Measurements from ENCODE around the gene RPL23. TPM values are rescaled to one million over a fixed set of nuclear protein-coding genes. Genes with fewer than 3 reads are reported as not detected.

Gene RPL23
- total RNA-seq, 5 donors from 2014 or later (not counting 1 experiment from before 2014, with no cell fraction given), result 1,638 to 2,124 (median 1,743) TPM

DNA sequence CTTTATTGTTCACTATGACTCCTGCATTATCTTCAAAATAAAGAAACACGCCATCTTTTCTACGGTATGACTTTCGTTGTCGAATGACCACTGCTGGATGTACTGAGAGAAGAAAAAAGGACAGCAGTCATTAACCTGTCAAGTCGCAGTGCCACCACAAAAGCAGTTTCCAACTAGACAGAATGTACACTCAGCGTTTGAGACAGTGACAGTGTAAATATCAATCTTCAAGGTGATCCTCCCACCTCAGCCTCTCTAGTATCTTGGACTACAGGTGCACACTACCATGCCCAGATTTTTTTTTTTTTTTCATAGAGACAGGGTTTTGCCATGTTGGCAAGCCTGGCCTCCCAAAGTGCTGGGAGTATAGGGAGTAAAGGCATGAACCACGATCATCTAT is 3.1 kb downstream of the RPL23 start:
- H3K9me3 Mint-ChIP-seq, result no peaks in the 10 kb centered on the region
- peaks cover 41 to 47% (median 45%) of the 10 kb centered on the region in 3 donors for H3K4me1 Mint-ChIP-seq
- no peak overlapping the region for H3K4me3 Mint-ChIP-seq
- no peaks in the 10 kb centered on the region for H3K9me3 ChIP-seq
- DNase-seq, result no peak
- peaks cover 15 to 34% of the 10 kb centered on the region in 2 experiments for H3K4me1 ChIP-seq (ENCODE audit: control insufficient read depth in 1 of 2, extremely low read depth in 1 of 2, insufficient read depth in 2 of 2, low read length in 2 of 2)
- H3K27me3 Mint-ChIP-seq, result no peaks in the 10 kb centered on the region
- peak overlapping the region; percentile 30 to 60 for H3K27ac Mint-ChIP-seq
- POLR2A ChIA-PET, result interaction anchor here in 1 of 2 donors (0.6 kb wide), 1 partner anchor 319 kb away, joined by 8 read pairs; no protein-coding TSS in a partner anchor
- H3K27me3 ChIP-seq (replicated peaks in 1 of 2; ENCODE audit: control insufficient read depth in 2 of 2, extremely low read depth in 1 of 2, insufficient read depth in 2 of 2, low read length in 1 of 2), result no peaks in the 10 kb centered on the region
- H3K27ac ChIP-seq (ENCODE audit: low read length), result no peak overlapping the region
- H3K36me3 ChIP-seq (ENCODE audit: control insufficient read depth in 2 of 2, extremely low read depth in 1 of 2, insufficient read depth in 1 of 2, low read length in 1 of 2), result peaks cover 9 to 59% of the 10 kb centered on the region in 2 donors
- CTCF ChIA-PET, result interaction anchor here in 1 of 2 donors (0.5 kb wide), 1 partner anchor 135 kb away, joined by 3 read pairs; no protein-coding TSS in a partner anchor
- no CpG with 5 or more reads among the region's 7 CpGs for WGBS (ENCODE audit: insufficient coverage)
- ATAC-seq (replicated peaks in 1 of 4), result no peak
- no peak overlapping the region for H3K4me3 ChIP-seq (ENCODE audit: control insufficient read depth in 1 of 2, extremely low read depth in 1 of 2, low read length in 1 of 2)
- H3K36me3 Mint-ChIP-seq, result peaks cover 50% of the 10 kb centered on the region

DNA sequence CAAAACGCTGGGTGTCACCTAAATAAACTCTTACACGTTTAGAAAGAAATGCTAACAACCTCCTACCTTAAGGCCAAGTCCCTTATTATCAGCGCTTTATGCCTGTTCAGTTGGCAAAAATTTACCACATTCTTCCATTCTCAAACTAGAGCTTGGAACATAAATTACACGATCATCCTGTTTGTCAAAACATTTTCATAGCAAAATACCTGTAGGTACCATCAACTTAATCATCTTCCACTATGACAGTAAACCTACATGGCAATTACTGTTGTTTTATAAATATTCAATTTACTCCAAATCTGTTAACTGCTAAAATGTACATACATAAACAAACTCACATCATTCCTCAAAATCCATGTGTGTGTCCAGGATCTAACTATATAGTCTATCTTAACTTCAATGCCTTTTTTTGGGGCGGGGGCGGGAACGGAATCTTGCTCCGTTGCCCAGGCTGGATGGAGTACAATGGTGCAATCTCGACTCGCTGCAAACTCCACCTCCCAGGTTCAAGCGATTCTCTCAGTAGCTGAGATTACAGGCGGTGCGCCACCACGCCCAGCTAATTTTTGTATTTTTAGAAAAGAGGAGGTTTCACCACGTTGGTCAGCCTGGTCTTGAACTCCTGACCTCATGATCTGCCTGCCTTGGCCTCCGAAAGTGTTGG is 4.4 kb downstream of the RPL23 start:
- CTCF ChIA-PET, result no interaction called here
- POLR2A ChIA-PET, result no interaction called here
- H3K27me3 Mint-ChIP-seq, result no peaks in the 10 kb centered on the region
- H3K9me3 ChIP-seq, result no peaks in the 10 kb centered on the region
- WGBS (ENCODE audit: insufficient coverage), result 81% methylated on average over 5 of the region's 16 CpGs
- DNase-seq (no peak), ATAC-seq (replicated peaks in 1 of 4) (no peak)
- H3K4me3 ChIP-seq (ENCODE audit: control insufficient read depth in 1 of 2, extremely low read depth in 1 of 2, low read length in 1 of 2), result no peak overlapping the region
- H3K27ac ChIP-seq (ENCODE audit: low read length), result no peak overlapping the region
- H3K9me3 Mint-ChIP-seq, result no peaks in the 10 kb centered on the region
- no peak overlapping the region for H3K27ac Mint-ChIP-seq
- no peak overlapping the region for H3K4me3 Mint-ChIP-seq
- no peaks in the 10 kb centered on the region for H3K27me3 ChIP-seq (replicated peaks in 1 of 2; ENCODE audit: control insufficient read depth in 2 of 2, extremely low read depth in 1 of 2, insufficient read depth in 2 of 2, low read length in 1 of 2)
- H3K4me1 Mint-ChIP-seq, result peaks cover 40 to 43% (median 41%) of the 10 kb centered on the region in 3 donors
- H3K36me3 ChIP-seq (ENCODE audit: control insufficient read depth in 2 of 2, extremely low read depth in 1 of 2, insufficient read depth in 1 of 2, low read length in 1 of 2), result peaks cover 9 to 59% of the 10 kb centered on the region in 2 donors
- H3K36me3 Mint-ChIP-seq, result peaks cover 50% of the 10 kb centered on the region
- H3K4me1 ChIP-seq (ENCODE audit: control insufficient read depth in 1 of 2, extremely low read depth in 1 of 2, insufficient read depth in 2 of 2, low read length in 2 of 2), result peaks cover 12 to 26% of the 10 kb centered on the region in 2 experiments

DNA sequence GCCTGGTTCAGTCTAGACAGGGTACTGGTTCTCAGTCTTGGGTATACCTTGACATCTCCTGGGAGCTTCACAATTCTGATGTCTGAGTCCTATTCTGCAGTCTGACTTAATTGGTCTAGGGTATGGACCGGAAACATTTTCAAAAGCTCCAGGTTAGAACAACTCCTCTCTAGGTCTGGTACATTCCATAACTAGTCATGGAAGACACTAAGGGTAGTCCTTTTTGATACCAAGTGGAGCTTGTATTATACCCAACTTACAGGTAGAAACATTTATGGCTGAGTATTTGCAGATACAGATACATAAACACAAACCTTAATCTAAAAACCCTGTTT is 5.0 kb downstream of the RPL23 start:
- Histone ChIP-seq H3K27me3 (replicated peaks in 1 of 2; ENCODE audit: control insufficient read depth in 2 of 2, extremely low read depth in 1 of 2, insufficient read depth in 2 of 2, low read length in 1 of 2) (no peaks in the 10 kb centered on the region), H3K4me1 (ENCODE audit: control insufficient read depth in 1 of 2, extremely low read depth in 1 of 2, insufficient read depth in 2 of 2, low read length in 2 of 2) (peaks cover 12 to 25% of the 10 kb centered on the region in 2 experiments), H3K9me3 (no peaks in the 10 kb centered on the region), H3K36me3 (ENCODE audit: control insufficient read depth in 2 of 2, extremely low read depth in 1 of 2, insufficient read depth in 1 of 2, low read length in 1 of 2) (peaks cover 9 to 59% of the 10 kb centered on the region in 2 donors), H3K4me3 (ENCODE audit: control insufficient read depth in 1 of 2, extremely low read depth in 1 of 2, low read length in 1 of 2) (no peak overlapping the region), H3K27ac (ENCODE audit: low read length) (no peak overlapping the region)
- no peaks in the 10 kb centered on the region for H3K27me3 Mint-ChIP-seq
- CTCF ChIA-PET, result no interaction called here
- H3K27ac Mint-ChIP-seq, result no peak overlapping the region
- no CpG with 5 or more reads among the region's 1 CpG for WGBS (ENCODE audit: insufficient coverage)
- DNase-seq, result no peak
- H3K36me3 Mint-ChIP-seq, result peaks cover 50% of the 10 kb centered on the region
- H3K9me3 Mint-ChIP-seq, result no peaks in the 10 kb centered on the region
- H3K4me3 Mint-ChIP-seq, result no peak overlapping the region
- peaks cover 34 to 37% (median 36%) of the 10 kb centered on the region in 3 donors for H3K4me1 Mint-ChIP-seq
- POLR2A ChIA-PET, result interaction anchor here in 1 of 2 donors (0.6 kb wide), 1 partner anchor 290 kb away, joined by 3 read pairs; no protein-coding TSS in a partner anchor
- ATAC-seq (replicated peaks in 1 of 4), result no peak

DNA sequence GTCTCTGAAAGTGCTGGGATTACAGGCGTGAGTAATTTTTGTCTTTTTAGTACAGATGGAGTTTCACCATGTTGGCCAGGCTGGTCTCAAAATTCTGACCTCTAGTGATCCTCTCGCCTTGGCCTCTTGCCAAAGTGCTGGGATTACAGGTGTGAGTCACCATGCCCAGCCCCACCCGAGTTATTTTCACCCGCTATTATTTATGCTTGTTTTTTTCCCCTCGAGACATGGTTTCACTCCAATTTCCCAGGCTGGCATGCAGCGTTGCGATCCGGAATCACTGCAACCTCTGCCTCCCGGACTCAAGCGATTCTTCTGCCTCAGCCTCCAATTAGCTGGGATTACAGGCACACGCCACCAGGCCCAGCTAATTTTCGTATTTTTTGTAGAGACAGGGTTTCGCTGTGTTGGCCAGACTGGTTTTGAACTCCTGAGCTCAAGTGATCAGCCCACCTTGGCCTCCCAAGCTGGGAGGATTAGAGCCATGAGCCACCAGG is 9.2 kb downstream of the RPL23 start:
- no peaks in the 10 kb centered on the region for H3K27me3 ChIP-seq (replicated peaks in 1 of 2; ENCODE audit: control insufficient read depth in 2 of 2, extremely low read depth in 1 of 2, insufficient read depth in 2 of 2, low read length in 1 of 2)
- WGBS (ENCODE audit: insufficient coverage), result 89% methylated on average over 10 of the region's 13 CpGs

DNA sequence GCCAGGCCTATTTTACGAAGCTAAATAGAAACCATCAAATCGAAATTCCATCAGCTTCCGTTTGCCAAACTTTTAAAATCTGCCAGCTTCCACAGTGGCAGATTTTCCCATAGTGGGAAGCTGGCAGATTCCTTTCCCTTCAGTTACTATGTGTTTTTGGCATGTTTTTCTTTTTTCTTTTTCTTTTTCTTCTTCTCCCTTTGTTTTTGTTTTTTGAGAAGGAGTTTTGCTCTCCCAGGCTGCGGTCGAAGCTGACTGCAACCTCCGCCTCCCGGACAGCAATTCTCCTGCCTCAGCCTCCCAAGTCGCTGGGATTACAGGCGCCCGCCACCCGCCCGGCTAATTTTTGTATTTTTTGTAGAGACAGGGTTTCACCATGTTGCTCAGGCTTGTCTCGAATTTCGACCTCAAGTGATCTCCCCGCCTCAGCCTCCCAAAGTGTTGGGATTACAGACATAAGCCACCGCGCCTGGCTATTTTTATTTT is 27.7 kb downstream of the RPL23 start:
- no peaks in the 10 kb centered on the region for H3K9me3 Mint-ChIP-seq
- peaks cover 29% of the 10 kb centered on the region in 3 donors for H3K4me1 Mint-ChIP-seq
- H3K36me3 Mint-ChIP-seq, result peaks cover 10% of the 10 kb centered on the region
- Histone ChIP-seq H3K9me3 (no peaks in the 10 kb centered on the region), H3K27me3 (replicated peaks in 1 of 2; ENCODE audit: control insufficient read depth in 2 of 2, extremely low read depth in 1 of 2, insufficient read depth in 2 of 2, low read length in 1 of 2) (no peaks in the 10 kb centered on the region), H3K36me3 (ENCODE audit: control insufficient read depth in 2 of 2, extremely low read depth in 1 of 2, insufficient read depth in 1 of 2, low read length in 1 of 2) (peaks cover 1 to 8% of the 10 kb centered on the region in 2 donors), H3K4me1 (ENCODE audit: control insufficient read depth in 1 of 2, extremely low read depth in 1 of 2, insufficient read depth in 2 of 2, low read length in 2 of 2) (peaks cover 6 to 25% of the 10 kb centered on the region in 2 experiments), H3K27ac (ENCODE audit: low read length) (peak overlapping the region; percentile 96), H3K4me3 (ENCODE audit: control insufficient read depth in 1 of 2, extremely low read depth in 1 of 2, low read length in 1 of 2) (peak overlapping the region; percentile 67 to 78)
- peak overlapping the region; percentile 92 to 97 (median 97) for H3K4me3 Mint-ChIP-seq
- 94% methylated on average over 7 of the region's 17 CpGs for WGBS (ENCODE audit: insufficient coverage)
- H3K27ac Mint-ChIP-seq, result peak overlapping the region; percentile 98 to 99
- H3K27me3 Mint-ChIP-seq, result no peaks in the 10 kb centered on the region
- ChIA-PET POLR2A (interaction anchor here (0.5 to 2.9 kb wide), 7 partner anchors 12 to 231 kb away, joined by 3 to 20 read pairs (median 3); partner anchors contain the start of gene RPL23 (in 1 of the 2)), CTCF (interaction anchor here (0.5 to 1.7 kb wide), 3 partner anchors 28 to 640 kb away, joined by 5 to 6 read pairs (median 6); partner anchors contain the start of gene RPL23 (in 1 of the 2))
- DNase-seq (no peak), ATAC-seq (replicated peaks in 1 of 4) (no peak)

More for the DNA sequence above, 9.2 kb downstream of the RPL23 start:
- Histone ChIP-seq H3K9me3 (no peaks in the 10 kb centered on the region), H3K27ac (ENCODE audit: low read length) (no peak overlapping the region), H3K4me1 (ENCODE audit: control insufficient read depth in 1 of 2, extremely low read depth in 1 of 2, insufficient read depth in 2 of 2, low read length in 2 of 2) (no peaks in the 10 kb centered on the region), H3K4me3 (ENCODE audit: control insufficient read depth in 1 of 2, extremely low read depth in 1 of 2, low read length in 1 of 2) (no peak overlapping the region), H3K36me3 (ENCODE audit: control insufficient read depth in 2 of 2, extremely low read depth in 1 of 2, insufficient read depth in 1 of 2, low read length in 1 of 2) (peaks cover 2 to 23% of the 10 kb centered on the region in 2 donors)
- ChIA-PET POLR2A (no interaction called here), CTCF (interaction anchor here in 1 of 2 donors (0.7 kb wide), 1 partner anchor 37 kb away, joined by 3 read pairs; no protein-coding TSS in a partner anchor)
- Mint-ChIP-seq H3K36me3 (peaks cover 14% of the 10 kb centered on the region), H3K4me3 (no peak overlapping the region), H3K9me3 (no peaks in the 10 kb centered on the region), H3K27ac (no peak overlapping the region), H3K27me3 (no peaks in the 10 kb centered on the region), H3K4me1 (peaks cover 0 to 11% (median 6%) of the 10 kb centered on the region in 3 donors)
- DNase-seq, result no peak
- ATAC-seq (replicated peaks in 1 of 4), result no peak

All from T-cell (primary cell).